ENCODE data around the gene IFRD2. TPM values are rescaled to one million over a fixed set of nuclear protein-coding genes. Genes with fewer than 3 reads are reported as not detected.

The IFRD2 gene
- total and polyA plus RNA-seq, 2 of the 13 experiments (the other 11 are each of a cell fraction or from before 2014, with no cell fraction given), result 32.8 to 96.1 TPM

GRCh38 chr3:50267280-50267913, 24.8 kb downstream of the IFRD2 start:
- POLR2A ChIA-PET, result interaction anchor here (1.1 to 2.7 kb wide), 6 partner anchors 25 to 72 kb away, joined by 3 to 12 read pairs (median 7); partner anchors contain the start of genes IFRD2 and SLC38A3
- CTCF ChIA-PET (ENCODE audit: low intra/inter-chr PET ratio, low total read pairs), result no interaction called here
- H3K79me2 ChIP-seq (ENCODE audit: insufficient read depth, low read length), result peaks cover 37% of the 10 kb centered on the region
- DNase-seq (ENCODE audit: low spot score), result no peak
- H3K27ac ChIP-seq (ENCODE audit: extremely low read length, insufficient read depth, low read length), result peak overlapping the region; percentile 88
- ATAC-seq, result no peak
- no TSS peak for BruUV-seq (replicated peaks)
- intact Hi-C loops (cut with micrococcal nuclease; ENCODE audit: unreplicated experiment) (no loop called here), in situ Hi-C loops (cut with HindIII; ENCODE audit: extremely low pct_ligation_motif_present, low pct_unique_long_range_greater_than_20kb) (no loop called here)
- no peaks in the 10 kb centered on the region for H3K9me3 ChIP-seq (ENCODE audit: low read length)
- H3K4me2 ChIP-seq (ENCODE audit: low read depth, low read length), result peak overlapping the region; percentile 98
- H3K27me3 ChIP-seq (ENCODE audit: control insufficient read depth in 1 of 2, insufficient read depth in 2 of 2, low read length in 2 of 2), result no peaks in the 10 kb centered on the region; a peak in 1 of 5 replicates
- no peak for FAIRE-seq
- no peaks in the 10 kb centered on the region; a peak in 2 of 5 replicates for H3K36me3 ChIP-seq (replicated peaks in 1 of 2; ENCODE audit: control insufficient read depth in 1 of 2, insufficient read depth in 2 of 2, low read length in 2 of 2)
- WGBS (ENCODE audit: low lambda C conversion rate), result 28% methylated on average over 7 of the region's 22 CpGs
- H3K4me1 ChIP-seq (ENCODE audit: insufficient read depth, low read length), result peaks cover 88% of the 10 kb centered on the region
- H3K9ac ChIP-seq (ENCODE audit: insufficient read depth, low read depth, low read length), result peak overlapping the region; percentile 94
- H4K20me1 ChIP-seq (ENCODE audit: insufficient read depth, low read length), result no peaks in the 10 kb centered on the region
- no peak overlapping the region for H2AFZ ChIP-seq (ENCODE audit: low read length)
- peak overlapping the region; percentile 9 to 83 (median 44); a peak in 5 of 6 replicates for H3K4me3 ChIP-seq (replicated peaks in 1 of 3; ENCODE audit: insufficient read depth in 1 of 3, low read depth in 2 of 3, low read length in 3 of 3)
- TF ChIP-seq RBFOX2 (IDR thresholded peaks at IDR 0.05; ENCODE audit: low read depth, low read length) (0 out of 2 replicates have a peak, but pooled peaks have one; percentile 30), ZNF670 (CRISPR knock-in tag; IDR thresholded peaks at IDR 0.05; ENCODE audit: borderline replicate concordance) (no peak), CBX1 (IDR thresholded peaks at IDR 0.05; ENCODE audit: low read depth) (no peak), THAP9 (CRISPR knock-in tag; IDR thresholded peaks at IDR 0.05; ENCODE audit: borderline replicate concordance) (no peak), SRSF4 (IDR thresholded peaks at IDR 0.05; ENCODE audit: low read depth, low read length, poor library complexity, severe bottlenecking) (no peak), TFAP4 (IDR thresholded peaks at IDR 0.05; ENCODE audit: borderline replicate concordance, low read depth) (peak; percentile 23; the same call in 1 of the 2 replicates), AGO2 (optimal IDR thresholded peaks at IDR 0.05; ENCODE audit: low read depth, low read length) (peak; percentile 63), ZBTB7A (CRISPR knock-in tag; IDR thresholded peaks at IDR 0.05) (0 out of 2 replicates have a peak, but pooled peaks have one; percentile 32), LRRFIP1 (CRISPR knock-in tag; conservative IDR thresholded peaks at IDR 0.05) (no peak), PATZ1 (CRISPR knock-in tag; IDR thresholded peaks at IDR 0.05) (peak; percentile 70), TP53 (CRISPR knock-in tag; conservative IDR thresholded peaks at IDR 0.05) (no peak), ZNF784 (CRISPR knock-in tag; IDR thresholded peaks at IDR 0.05; ENCODE audit: borderline replicate concordance) (no peak), TAF15 (IDR thresholded peaks at IDR 0.05; ENCODE audit: low read depth, low read length, poor library complexity, severe bottlenecking) (no peak), ZNF138 (CRISPR knock-in tag; IDR thresholded peaks at IDR 0.05; ENCODE audit: low read depth) (no peak)

Measured in HepG2 (cell line).